Neural progenitor cell (in vitro differentiated cells): ENCODE data around the gene DLG3.

Source experiments
- CTCF ChIP-seq: fragments of 200-600 bp; sonication (generic); IDR thresholded peaks from 2 replicates; pipeline ENCODE4 v1.5.1; 2017; ENCODE audit warnings: antibody characterized with exemption, mild to moderate bottlenecking
- EZH2 ChIP-seq: fragments of 200-600 bp; sonication (generic); IDR thresholded peaks from 2 replicates; pipeline ENCODE4 v1.6.1; 2017; ENCODE audit warnings: antibody characterized with exemption, mild to moderate bottlenecking, moderate library complexity
- EZH2phosphoT487 ChIP-seq: fragments of 200-600 bp; sonication (generic); IDR thresholded peaks from 2 replicates; pipeline ENCODE4 v1.6.1; 2017; ENCODE audit warnings: antibody characterized with exemption

DNA sequence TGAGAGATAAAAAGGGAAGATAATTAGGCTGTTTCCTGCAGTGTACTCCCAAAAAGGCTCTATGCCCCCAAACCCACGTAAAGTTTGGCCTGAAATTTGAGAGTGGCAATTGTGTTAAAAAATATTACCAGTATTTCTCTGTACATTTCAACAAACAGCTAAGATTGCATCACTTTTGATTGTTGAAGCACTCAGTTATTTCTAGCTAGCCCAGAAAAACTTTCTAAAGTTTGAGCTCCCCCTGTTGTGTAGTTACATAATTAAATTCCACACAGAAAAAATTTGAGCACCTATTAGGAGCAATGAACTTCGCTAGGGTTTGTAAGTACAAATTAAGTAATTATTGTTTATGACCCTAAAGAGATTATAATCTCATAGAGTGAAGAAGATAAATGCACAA, 109.4 kb downstream of the DLG3 start:
- TF ChIP-seq EZH2 (no peak), CTCF (peak; percentile 19), EZH2phosphoT487 (no peak)
